Measurements from ENCODE around the gene TCF7L1. TPM values are rescaled to one million over a fixed set of nuclear protein-coding genes. Genes with fewer than 3 reads are reported as not detected.
"Not testable (repeated sequence)": the region's sequence is repeated elsewhere in the genome, so short reads cannot be mapped to it uniquely, and the experiment has no call there.

The TCF7L1 gene
- total and polyA plus RNA-seq, 3 experiments from 2014 or later: 0.07 TPM; not detected in 2

DNA sequence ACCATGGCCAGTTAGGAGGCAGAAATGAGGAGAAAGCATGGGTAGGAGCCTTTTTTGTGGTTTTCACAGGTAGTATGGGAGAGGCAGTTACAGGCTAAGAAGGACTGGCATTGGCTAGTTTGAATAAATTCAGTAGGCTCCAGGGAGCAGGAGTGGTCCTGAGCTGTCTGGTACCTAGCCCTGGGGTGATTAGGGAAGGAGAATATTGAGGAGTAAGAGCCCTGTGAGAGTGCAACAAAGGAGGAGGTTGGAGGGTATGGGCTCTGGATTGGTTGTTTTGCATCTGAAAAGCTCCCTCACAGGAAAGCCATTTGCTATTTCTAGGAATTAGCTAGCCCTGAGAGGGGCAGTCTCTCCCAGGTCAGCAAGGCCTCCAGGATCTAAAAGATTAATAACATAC, 13.3 kb upstream of the TCF7L1 start:
- no peak overlapping the region for H3K4me3 ChIP-seq (ENCODE audit: low read length)
- ChIA-PET POLR2A (no interaction called here), CTCF (no interaction called here)
- H3K27me3 Mint-ChIP-seq: peaks cover 8 to 20% of the 10 kb centered on the region in 2 donors
- no peaks in the 10 kb centered on the region for H3K9me3 ChIP-seq (ENCODE audit: low read length)
- no peaks in the 10 kb centered on the region for H3K4me1 Mint-ChIP-seq
- no peaks in the 10 kb centered on the region for H3K36me3 Mint-ChIP-seq
- H3K4me3 Mint-ChIP-seq: no peak overlapping the region
- no peak overlapping the region for H3K27ac ChIP-seq (ENCODE audit: low read depth, low read length)
- H3K27ac Mint-ChIP-seq: no peak overlapping the region
- H3K4me1 ChIP-seq (ENCODE audit: insufficient read depth, low read length): no peaks in the 10 kb centered on the region
- H3K27me3 ChIP-seq (ENCODE audit: insufficient read depth, low read length, poor library complexity, severe bottlenecking): no peaks in the 10 kb centered on the region
- no peak for DNase-seq
- H3K36me3 ChIP-seq (ENCODE audit: insufficient read depth, low read length): no peaks in the 10 kb centered on the region
- H3K9me3 Mint-ChIP-seq: no peaks in the 10 kb centered on the region

DNA sequence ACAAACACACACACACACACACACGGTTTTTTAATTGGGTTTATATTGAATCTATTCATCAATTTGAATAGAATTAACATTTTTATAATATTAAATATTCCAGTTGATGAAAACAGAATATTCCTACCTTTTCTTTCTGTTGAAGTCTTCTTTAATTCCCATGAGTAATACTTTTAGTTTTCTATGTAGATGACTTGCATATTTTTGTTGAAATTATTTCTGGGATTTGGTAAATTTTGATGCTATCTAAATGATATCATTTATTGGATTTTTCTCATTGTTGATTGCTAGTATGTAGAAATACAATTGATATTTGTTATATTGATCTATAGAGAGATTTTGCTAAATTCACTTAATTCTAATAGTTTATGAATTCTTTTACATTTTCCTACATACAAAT, 12.8 kb upstream of the TCF7L1 start:
- POLR2A ChIA-PET: no interaction called here
- Histone ChIP-seq H3K27me3 (ENCODE audit: insufficient read depth, low read length, poor library complexity, severe bottlenecking) (no peaks in the 10 kb centered on the region), H3K27ac (ENCODE audit: low read depth, low read length) (no peak overlapping the region), H3K36me3 (ENCODE audit: insufficient read depth, low read length) (no peaks in the 10 kb centered on the region), H3K9me3 (ENCODE audit: low read length) (no peaks in the 10 kb centered on the region), H3K4me1 (ENCODE audit: insufficient read depth, low read length) (no peaks in the 10 kb centered on the region), H3K4me3 (ENCODE audit: low read length) (no peak overlapping the region)
- Mint-ChIP-seq H3K36me3 (no peaks in the 10 kb centered on the region), H3K4me1 (no peaks in the 10 kb centered on the region), H3K27me3 (peaks cover 8 to 20% of the 10 kb centered on the region in 2 donors), H3K4me3 (no peak overlapping the region), H3K9me3 (no peaks in the 10 kb centered on the region), H3K27ac (no peak overlapping the region)
- CTCF ChIA-PET: no interaction called here
- no peak for DNase-seq

DNA sequence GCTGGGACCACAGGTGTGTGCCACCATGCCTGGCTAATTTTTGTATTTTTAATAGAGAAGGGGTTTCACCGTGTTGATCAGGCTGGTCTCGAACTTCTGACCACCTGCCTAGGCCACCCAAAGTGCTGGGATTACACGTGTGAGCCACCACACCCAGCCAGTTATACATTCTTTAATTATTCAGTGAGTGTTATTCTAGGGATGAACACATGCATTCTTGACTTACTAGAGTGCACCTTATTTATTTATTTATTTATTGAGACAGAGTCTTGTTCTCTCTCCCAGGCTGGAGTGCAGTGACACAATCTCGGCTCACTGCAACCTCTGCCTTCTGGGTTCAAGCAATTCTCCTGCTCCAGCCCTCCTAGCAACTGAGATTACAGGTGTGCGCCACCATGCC, 6.7 kb upstream of the TCF7L1 start:
- CTCF ChIA-PET; H3K27ac Mint-ChIP-seq; H3K4me1 ChIP-seq (ENCODE audit: insufficient read depth, low read length); H3K4me3 ChIP-seq (ENCODE audit: low read length); H3K9me3 Mint-ChIP-seq; DNase-seq; H3K27ac ChIP-seq (ENCODE audit: low read depth, low read length); H3K4me3 Mint-ChIP-seq; H3K36me3 ChIP-seq (ENCODE audit: insufficient read depth, low read length); H3K4me1 Mint-ChIP-seq; H3K9me3 ChIP-seq (ENCODE audit: low read length); POLR2A ChIA-PET; H3K27me3 ChIP-seq (ENCODE audit: insufficient read depth, low read length, poor library complexity, severe bottlenecking); H3K36me3 Mint-ChIP-seq: not testable (repeated sequence)
- H3K27me3 Mint-ChIP-seq: peaks cover 18 to 28% of the 10 kb centered on the region in 2 donors

DNA sequence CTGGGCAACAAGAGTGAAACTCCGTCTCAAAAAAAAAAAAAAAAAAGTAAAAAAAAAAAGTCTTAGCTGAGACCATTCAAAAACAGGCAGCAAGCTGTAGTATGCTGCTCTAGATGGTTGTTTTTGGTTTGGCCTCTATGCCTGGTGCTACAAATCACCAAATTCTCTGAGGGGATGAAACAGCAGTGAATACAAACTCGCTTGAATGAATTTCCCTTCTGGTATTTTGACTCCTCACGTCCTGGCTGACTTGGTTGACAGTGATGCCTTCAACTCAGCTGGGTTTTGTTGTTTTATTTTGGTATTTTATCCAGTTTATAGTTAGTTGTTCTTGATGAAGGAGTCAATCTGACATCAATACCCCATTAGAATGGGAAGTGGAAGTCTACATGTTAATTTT, 3.3 kb upstream of the TCF7L1 start:
- Mint-ChIP-seq H3K27me3 (peaks cover 36 to 49% of the 10 kb centered on the region in 2 donors), H3K36me3 (peaks cover 0 to 5% (median 0%) of the 10 kb centered on the region in 3 donors), H3K27ac (no peak overlapping the region), H3K4me3 (no peak overlapping the region), H3K9me3 (no peaks in the 10 kb centered on the region), H3K4me1 (peaks cover 2 to 18% (median 8%) of the 10 kb centered on the region in 3 donors)
- CTCF ChIA-PET: no interaction called here
- no peaks in the 10 kb centered on the region for H3K36me3 ChIP-seq (ENCODE audit: insufficient read depth, low read length)
- peaks cover 12% of the 10 kb centered on the region for H3K27me3 ChIP-seq (ENCODE audit: insufficient read depth, low read length, poor library complexity, severe bottlenecking)
- POLR2A ChIA-PET: no interaction called here
- H3K4me1 ChIP-seq (ENCODE audit: insufficient read depth, low read length): peaks cover 6% of the 10 kb centered on the region
- DNase-seq: no peak
- H3K27ac ChIP-seq (ENCODE audit: low read depth, low read length): no peak overlapping the region
- H3K9me3 ChIP-seq (ENCODE audit: low read length): no peaks in the 10 kb centered on the region
- no peak overlapping the region for H3K4me3 ChIP-seq (ENCODE audit: low read length)

DNA sequence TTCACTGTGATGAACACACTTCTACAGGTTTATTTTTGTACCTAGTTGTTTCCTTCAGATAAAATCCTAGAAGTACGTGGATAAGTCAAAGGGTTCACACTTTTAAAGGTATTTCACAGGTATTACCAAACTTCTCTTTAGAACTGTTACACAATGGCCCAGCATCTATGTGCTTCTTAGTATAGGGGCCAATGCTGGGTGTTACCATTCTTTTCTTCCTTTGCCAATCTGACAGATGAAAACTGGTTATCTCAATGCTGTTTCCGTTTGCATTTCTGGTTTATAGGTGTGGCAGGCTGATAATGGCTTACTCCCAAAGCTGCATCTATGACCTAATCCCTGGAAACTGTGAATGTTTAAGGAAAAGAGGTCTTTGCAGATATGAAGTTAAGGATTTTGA, 2.8 kb upstream of the TCF7L1 start:
- no peaks in the 10 kb centered on the region for H3K9me3 Mint-ChIP-seq

GRCh38 chr2:85131116-85131515, 2.1 kb upstream of the TCF7L1 start:
- no peaks in the 10 kb centered on the region for H3K36me3 ChIP-seq (ENCODE audit: insufficient read depth, low read length)
- no peak for DNase-seq
- no peak overlapping the region for H3K4me3 ChIP-seq (ENCODE audit: low read length)
- no peak overlapping the region for H3K27ac ChIP-seq (ENCODE audit: low read depth, low read length)
- Mint-ChIP-seq H3K9me3 (no peaks in the 10 kb centered on the region), H3K27ac (no peak overlapping the region), H3K27me3 (peaks cover 47 to 59% of the 10 kb centered on the region in 2 donors), H3K36me3 (peaks cover 0 to 5% (median 0%) of the 10 kb centered on the region in 3 donors), H3K4me3 (no peak overlapping the region), H3K4me1 (peaks cover 2 to 19% (median 8%) of the 10 kb centered on the region in 3 donors)
- no peaks in the 10 kb centered on the region for H3K9me3 ChIP-seq (ENCODE audit: low read length)
- ChIA-PET POLR2A (no interaction called here), CTCF (no interaction called here)
- peaks cover 12% of the 10 kb centered on the region for H3K27me3 ChIP-seq (ENCODE audit: insufficient read depth, low read length, poor library complexity, severe bottlenecking)
- H3K4me1 ChIP-seq (ENCODE audit: insufficient read depth, low read length): peaks cover 6% of the 10 kb centered on the region

More for the DNA sequence above, 2.8 kb upstream of the TCF7L1 start:
- Histone ChIP-seq H3K9me3 (ENCODE audit: low read length) (no peaks in the 10 kb centered on the region), H3K4me1 (ENCODE audit: insufficient read depth, low read length) (peaks cover 6% of the 10 kb centered on the region), H3K27ac (ENCODE audit: low read depth, low read length) (no peak overlapping the region), H3K36me3 (ENCODE audit: insufficient read depth, low read length) (no peaks in the 10 kb centered on the region), H3K4me3 (ENCODE audit: low read length) (no peak overlapping the region), H3K27me3 (ENCODE audit: insufficient read depth, low read length, poor library complexity, severe bottlenecking) (peaks cover 12% of the 10 kb centered on the region)
- Mint-ChIP-seq H3K4me3 (no peak overlapping the region), H3K36me3 (peaks cover 0 to 5% (median 0%) of the 10 kb centered on the region in 3 donors), H3K27ac (no peak overlapping the region), H3K4me1 (peaks cover 2 to 19% (median 8%) of the 10 kb centered on the region in 3 donors), H3K27me3 (peaks cover 40 to 52% of the 10 kb centered on the region in 2 donors)
- no peak for DNase-seq
- CTCF ChIA-PET: no interaction called here
- POLR2A ChIA-PET: no interaction called here

GRCh38 chr2:85132397-85132796, 795 bp upstream of the TCF7L1 start:
- Histone ChIP-seq H3K4me3 (ENCODE audit: low read length) (no peak overlapping the region), H3K27me3 (ENCODE audit: insufficient read depth, low read length, poor library complexity, severe bottlenecking) (peaks cover 12% of the 10 kb centered on the region), H3K27ac (ENCODE audit: low read depth, low read length) (no peak overlapping the region), H3K9me3 (ENCODE audit: low read length) (no peaks in the 10 kb centered on the region), H3K36me3 (ENCODE audit: insufficient read depth, low read length) (no peaks in the 10 kb centered on the region), H3K4me1 (ENCODE audit: insufficient read depth, low read length) (peaks cover 6% of the 10 kb centered on the region)
- no peak overlapping the region for H3K27ac Mint-ChIP-seq
- ChIA-PET CTCF (no interaction called here), POLR2A (no interaction called here)
- DNase-seq: no peak
- H3K4me3 Mint-ChIP-seq: peak overlapping the region; percentile 67 to 77 (median 70)
- peaks cover 0 to 5% (median 0%) of the 10 kb centered on the region in 3 donors for H3K36me3 Mint-ChIP-seq
- H3K4me1 Mint-ChIP-seq: peaks cover 2 to 19% (median 8%) of the 10 kb centered on the region in 3 donors
- H3K9me3 Mint-ChIP-seq: no peaks in the 10 kb centered on the region
- H3K27me3 Mint-ChIP-seq: peaks cover 46 to 69% of the 10 kb centered on the region in 2 donors

DNA sequence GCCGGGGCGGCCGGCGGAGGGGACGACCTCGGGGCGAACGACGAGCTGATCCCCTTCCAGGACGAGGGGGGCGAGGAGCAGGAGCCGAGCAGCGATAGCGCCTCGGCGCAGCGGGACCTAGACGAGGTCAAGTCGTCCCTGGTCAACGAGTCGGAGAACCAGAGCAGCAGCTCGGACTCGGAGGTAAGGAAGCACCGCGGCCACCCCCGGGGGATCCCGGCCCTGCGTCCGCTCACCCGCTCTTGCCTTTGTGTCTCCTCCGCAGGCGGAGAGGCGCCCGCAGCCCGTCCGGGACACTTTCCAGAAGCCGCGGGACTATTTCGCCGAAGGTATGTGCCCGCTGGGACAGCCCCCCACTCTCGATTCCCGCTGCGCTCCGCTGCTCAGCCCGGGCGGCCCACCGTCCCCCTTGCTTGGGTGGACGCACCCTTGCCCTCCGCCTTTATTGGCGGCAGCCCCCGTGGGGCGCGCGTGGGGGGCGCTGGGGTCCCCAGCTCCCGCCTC, 611 bp downstream of the TCF7L1 start:
- POLR2A ChIA-PET: no interaction called here
- Mint-ChIP-seq H3K27ac (no peak overlapping the region), H3K4me1 (peaks cover 2 to 19% (median 8%) of the 10 kb centered on the region in 3 donors), H3K9me3 (no peaks in the 10 kb centered on the region), H3K36me3 (peaks cover 0 to 5% (median 0%) of the 10 kb centered on the region in 3 donors), H3K27me3 (peaks cover 36 to 66% of the 10 kb centered on the region in 2 donors), H3K4me3 (peak overlapping the region in 4 of 7 donors; percentile 32 to 65 (median 43))
- Histone ChIP-seq H3K36me3 (ENCODE audit: insufficient read depth, low read length) (no peaks in the 10 kb centered on the region), H3K4me1 (ENCODE audit: insufficient read depth, low read length) (peaks cover 6% of the 10 kb centered on the region), H3K27ac (ENCODE audit: low read depth, low read length) (no peak overlapping the region), H3K4me3 (ENCODE audit: low read length) (no peak overlapping the region), H3K27me3 (ENCODE audit: insufficient read depth, low read length, poor library complexity, severe bottlenecking) (peaks cover 12% of the 10 kb centered on the region), H3K9me3 (ENCODE audit: low read length) (no peaks in the 10 kb centered on the region)
- no peak for DNase-seq
- CTCF ChIA-PET: no interaction called here
